Activated gamma-delta T cell treated with Interleukin-2 at 50 U/mL for 16 hours (primary cell): ENCODE measurements around the gene LCN15.
"Not testable (repeated sequence)": the region's sequence is repeated elsewhere in the genome, so short reads cannot be mapped to it uniquely, and the experiment has no call there.

Experiments used
- DNase-seq: peaks from one replicate; pipeline ENCODE4 v3.0.0-alpha.2; 2020

LCN15 gene

DNA sequence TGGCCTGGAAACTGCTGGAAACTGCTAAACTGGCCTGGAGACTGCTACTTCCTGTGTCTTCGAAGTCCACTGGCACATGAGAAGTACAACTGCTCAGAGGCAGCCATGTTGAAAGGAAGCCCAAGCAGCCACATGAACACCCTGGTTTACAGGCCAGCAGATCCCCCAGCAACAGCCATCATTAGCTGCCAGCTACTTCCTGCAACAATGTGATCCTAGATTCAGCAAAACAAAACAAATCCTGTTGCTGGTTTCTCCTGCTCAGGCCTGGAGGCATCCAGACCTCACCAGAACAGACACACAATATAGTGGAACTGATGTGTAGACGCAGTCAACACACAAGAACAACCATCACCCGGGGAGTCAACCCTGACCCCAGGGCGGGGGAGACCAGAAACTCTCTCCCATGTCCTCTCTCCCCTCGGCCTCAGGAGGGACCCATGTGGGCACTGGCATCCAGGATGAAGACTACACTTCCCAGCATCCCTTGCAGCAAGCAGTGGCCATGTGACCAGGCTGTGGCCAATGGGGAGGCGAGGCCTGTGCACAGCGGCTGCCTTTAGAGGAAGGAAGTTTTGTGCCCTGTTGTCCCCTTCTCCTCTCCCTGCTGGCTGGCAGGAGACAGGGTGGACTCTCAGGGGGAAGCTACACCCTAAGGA, 9.2 kb upstream of the LCN15 start:
- DNase-seq = no peak

DNA sequence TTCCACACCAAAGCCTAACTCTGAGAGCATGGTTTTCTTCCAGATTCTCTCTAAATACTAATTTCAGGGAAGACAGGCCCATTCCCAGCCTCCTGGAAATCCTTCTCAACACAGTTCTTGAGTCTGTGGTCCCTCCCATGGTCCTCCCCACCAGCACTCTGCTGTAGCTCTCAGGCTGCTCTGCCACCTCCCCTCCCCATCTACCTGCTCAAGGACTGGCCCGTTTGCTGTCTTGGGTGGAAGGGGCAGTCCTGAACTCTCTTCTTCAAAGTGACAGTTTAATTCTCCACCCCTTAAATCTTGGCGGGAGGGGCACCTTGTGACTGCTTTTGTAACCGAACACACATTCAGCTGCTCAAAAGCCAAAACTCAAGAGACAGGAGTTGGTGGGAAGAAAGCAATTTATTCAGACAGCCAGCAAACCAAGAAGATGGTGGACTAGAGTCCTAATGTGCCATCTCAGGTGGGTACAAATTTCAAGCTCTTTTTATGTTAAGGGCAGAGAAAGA, 7.6 kb upstream of the LCN15 start:
- DNase-seq = no peak

DNA sequence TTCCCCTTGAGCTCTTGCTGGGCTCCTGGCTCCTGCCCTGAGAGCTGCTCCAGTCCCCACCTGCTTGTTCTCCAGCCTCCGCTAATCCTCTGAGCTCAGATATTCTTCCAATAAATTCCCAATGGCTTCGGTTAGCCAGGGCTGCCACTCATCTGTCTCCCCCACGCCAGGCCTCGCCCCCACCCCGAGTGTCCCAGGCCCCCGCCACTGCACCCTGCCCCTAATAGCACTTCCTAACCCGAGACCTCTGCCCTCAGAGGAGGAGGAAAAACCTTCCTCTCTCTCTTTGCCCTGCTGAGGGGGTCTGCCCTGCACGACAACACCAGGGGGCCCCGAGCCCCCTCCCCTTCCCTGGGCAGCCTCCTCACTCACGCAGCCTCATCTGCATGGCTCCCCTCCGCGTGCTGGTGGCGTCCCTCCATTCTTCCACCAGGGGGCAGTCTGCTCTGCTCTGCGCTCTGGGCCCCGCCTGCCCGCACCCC, 5.4 kb upstream of the LCN15 start:
- peak; percentile 39 for DNase-seq

DNA sequence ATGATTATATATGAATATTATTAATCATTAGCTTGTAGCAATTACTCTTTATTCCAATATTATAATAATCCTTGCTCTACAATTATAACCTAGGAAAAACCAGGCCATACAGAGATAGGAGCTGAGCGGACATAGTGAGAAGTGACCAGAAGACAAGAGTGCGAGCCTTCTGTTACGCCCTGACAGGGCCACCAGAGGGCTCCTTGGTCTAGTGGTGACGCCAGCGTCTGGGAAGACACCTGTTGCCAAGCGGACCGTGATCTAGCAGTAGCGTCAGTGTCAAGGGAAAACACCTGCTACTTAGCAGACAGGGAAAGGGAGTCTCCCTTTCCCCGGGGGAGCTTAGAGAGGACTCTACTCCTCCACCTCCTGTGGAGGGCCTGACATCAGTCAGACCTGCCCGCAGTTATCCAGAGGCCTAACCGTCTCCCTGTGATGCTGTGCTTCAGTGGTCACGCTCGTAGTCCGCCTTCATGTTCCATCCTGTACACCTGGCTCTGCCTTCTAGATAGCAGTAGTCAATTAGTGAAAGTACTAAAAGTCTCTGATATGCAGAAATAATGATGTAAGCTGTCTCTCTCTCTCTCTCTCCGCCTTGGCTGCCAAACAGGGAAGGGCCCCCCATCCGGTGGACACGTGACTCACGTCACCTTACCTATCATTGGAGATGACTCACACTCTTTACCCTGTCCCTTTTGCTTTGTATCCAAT, 2.2 kb upstream of the LCN15 start:
- not testable (repeated sequence) for DNase-seq

DNA sequence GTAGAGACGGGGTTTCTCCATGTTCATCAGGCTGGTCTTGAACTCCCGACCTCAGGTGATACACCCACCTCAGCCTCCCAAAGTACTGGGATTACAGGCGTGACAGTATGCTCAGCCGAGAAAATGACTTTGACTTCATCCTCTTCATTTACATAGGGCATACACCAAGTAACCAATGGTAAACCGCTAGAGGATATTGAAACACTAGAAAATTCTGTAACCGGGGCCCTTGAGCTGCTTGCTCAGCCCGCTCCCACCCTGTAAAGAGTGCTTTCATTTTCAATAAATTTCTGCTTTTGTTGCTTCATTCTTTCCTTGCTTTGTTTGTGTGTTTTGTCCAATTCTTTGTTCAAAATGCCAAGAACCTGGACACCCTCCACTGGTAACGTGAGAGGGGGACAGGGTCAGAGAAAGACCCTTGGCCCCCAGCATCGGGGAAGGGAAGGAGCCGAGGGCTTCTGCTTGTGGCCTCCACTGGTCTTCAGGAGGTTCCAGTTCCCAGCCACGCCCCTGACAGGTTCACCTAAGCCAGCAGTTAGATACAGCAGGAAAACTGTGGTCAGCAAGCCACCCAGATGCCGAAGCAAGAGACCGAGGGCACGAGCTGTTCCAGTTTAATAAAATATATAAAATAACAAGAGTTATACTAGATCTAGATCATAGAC, 1.6 kb upstream of the LCN15 start:
- not testable (repeated sequence) for DNase-seq

DNA sequence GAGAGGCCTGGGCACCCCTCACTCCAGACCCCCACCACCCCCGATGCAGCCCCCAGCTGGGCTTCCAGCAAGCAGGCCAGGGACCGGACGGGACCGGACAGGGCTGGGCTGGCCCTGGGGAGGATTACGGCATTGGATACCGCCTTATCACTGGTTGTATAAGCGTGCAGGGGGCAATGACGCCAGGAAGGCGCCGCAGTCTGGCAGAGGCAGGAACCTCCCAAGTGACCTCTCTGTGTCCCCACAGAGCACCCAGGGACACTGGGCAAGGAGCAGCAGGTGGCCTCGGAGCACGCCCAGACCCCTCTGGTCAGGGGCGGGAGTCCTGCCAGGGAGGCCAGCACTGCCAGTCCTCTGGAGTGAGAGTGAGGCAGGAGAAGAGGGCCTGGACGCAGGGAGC, 723 bp upstream of the LCN15 start:
- no peak for DNase-seq

DNA sequence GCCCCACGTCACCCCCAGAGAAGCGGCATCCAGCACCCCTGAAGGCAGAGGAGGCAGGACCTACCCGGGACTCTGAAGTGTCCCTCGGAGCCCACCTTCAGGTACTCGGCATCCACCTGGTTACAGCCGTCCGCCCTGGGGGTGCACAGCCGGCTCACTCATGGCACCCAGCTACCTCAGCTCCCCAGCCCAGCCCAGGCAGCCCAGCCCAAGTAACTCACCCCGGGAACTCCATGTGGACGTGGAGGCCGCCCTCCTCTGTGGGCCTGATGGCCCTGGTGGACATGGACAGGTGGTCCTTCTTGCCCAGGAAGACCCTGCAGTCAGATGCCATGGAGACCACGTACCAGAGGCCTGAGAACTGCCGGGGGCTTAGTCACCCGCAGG, 676 bp downstream of the LCN15 start:
- no peak for DNase-seq

DNA sequence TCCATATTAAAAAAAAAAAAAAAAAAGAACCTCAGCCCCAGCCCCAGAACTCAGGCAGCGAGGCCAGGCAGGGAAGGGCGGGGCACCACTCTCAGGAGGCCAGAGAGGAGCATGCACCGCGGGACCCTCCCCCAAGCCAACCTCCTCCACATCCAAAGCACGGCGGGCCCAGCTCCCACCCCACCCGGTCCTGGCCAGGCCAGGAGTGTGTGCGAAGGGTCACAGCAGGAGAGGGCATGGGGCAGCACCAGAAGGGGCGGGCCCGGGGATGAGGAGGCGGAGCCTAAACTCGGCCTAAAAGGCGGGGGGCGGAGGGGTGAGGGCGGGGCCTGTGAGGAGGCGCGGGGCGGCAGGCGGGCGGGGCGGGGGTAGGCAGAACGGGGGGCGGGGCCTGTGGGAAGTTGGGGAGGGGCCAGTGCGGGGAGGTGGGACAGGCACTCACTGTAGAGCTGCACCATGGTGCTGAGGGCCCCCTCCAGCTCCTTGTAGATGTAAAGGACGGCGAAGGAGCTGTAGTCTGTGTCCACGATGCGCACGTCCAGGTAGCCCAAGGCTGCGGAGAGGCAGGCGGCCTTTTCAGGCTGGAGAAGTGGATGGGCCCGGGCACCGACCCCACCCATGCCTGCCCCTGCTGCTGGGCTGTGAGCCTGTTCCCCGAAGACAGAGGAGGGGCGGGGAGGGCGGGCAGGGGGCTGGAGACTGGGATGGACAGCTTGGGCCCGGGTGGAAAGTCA, 1.2 kb downstream of the LCN15 start:
- DNase-seq = no peak

DNA sequence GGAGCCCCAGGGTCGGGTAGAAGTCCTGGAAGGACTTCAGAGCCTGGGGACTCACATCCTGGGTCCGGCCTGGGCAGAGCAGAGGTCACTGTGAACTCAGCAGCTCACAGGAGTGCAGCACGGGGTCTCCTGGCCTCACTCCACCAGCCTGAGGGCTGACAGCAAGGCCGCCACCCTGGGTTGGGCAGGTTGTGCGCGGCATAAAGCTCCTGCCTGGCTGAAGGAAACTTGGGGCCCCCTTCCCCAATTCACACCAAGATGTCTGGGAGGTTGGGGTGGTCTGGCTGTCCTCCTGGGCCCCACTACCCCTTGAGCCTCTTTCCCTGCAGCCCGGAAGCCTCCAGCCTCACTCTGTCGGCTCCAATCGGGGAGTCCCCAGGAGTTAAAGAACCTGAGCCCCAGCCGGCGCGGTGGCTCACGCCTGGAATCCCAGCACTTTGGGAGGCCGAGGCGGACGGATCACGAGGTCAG, 2.1 kb downstream of the LCN15 start:
- no peak for DNase-seq

DNA sequence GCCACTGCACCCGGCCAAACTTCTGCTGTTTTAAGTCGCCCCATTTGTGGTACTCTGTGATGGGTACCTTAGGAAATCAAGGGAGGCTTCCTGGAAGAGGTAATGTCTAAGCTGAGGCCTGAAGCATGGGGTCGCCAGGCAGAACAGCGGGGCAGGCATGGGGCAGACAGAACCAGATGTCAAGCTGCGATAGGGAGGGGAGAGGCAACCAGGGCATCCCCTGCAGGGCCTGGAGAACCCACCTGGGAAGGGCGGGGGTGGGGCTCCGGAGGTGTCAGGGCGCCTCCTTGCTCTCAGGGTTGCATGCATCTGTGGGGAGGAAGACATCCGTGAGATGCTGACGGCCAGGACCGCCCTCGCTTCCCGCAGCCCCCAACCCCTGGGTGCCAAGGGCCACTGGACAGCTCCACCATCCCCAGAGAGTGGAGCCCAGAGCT, 2.8 kb downstream of the LCN15 start:
- DNase-seq = no peak

DNA sequence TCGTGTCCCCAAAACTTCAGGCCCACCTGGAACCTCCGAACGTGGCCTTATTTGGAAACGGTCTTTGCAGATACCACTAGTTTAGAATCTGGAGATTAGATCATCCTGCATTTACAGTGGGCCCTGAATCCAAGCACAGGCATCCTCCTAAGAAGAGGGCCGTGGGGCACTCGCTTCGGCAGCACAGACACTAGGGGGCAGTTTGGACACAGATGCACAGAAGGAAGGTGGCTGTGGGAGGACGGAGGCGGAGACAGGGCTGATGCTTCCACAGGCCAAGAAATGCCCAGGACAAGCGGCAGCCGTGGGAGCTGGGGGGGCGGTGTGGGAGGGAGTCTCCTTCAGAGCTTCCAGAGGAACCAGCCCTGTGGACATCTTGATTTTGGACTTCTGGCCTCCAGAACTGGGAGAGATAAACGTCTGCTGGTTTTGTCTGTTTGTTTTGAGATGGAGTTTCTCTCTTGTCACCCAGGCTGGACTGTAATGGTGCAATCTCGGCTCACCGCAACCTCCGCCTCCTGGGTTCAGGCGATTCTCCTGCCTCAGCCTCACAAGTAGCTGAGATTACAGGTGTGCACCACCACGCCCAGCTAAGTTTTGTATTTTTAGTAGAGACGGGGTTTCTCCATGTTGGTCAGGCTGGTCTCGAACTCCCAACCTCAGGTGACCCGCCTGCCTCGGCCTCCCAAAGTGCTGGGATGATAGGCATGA, 3.3 kb downstream of the LCN15 start:
- DNase-seq = not testable (repeated sequence)

DNA sequence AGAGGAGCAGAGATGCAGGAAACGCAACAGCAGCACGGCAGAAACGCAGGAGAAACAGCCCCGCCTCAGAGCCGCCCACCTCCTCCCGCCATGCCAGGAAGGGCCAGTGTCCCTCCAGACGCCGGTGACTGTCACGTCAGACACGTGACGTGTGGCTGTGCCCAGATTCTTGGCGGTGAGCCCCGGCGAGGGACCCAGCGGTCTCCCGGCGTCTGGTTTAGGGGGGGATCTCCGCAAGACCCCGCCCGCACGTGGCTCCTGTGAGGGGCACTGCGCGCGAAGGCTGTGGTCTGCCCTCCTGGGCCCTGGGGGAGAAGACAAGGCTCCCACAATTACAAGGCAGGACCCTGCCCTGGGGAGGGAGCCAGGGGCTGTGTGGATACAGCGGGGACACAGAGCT, 3.9 kb downstream of the LCN15 start:
- no peak for DNase-seq

DNA sequence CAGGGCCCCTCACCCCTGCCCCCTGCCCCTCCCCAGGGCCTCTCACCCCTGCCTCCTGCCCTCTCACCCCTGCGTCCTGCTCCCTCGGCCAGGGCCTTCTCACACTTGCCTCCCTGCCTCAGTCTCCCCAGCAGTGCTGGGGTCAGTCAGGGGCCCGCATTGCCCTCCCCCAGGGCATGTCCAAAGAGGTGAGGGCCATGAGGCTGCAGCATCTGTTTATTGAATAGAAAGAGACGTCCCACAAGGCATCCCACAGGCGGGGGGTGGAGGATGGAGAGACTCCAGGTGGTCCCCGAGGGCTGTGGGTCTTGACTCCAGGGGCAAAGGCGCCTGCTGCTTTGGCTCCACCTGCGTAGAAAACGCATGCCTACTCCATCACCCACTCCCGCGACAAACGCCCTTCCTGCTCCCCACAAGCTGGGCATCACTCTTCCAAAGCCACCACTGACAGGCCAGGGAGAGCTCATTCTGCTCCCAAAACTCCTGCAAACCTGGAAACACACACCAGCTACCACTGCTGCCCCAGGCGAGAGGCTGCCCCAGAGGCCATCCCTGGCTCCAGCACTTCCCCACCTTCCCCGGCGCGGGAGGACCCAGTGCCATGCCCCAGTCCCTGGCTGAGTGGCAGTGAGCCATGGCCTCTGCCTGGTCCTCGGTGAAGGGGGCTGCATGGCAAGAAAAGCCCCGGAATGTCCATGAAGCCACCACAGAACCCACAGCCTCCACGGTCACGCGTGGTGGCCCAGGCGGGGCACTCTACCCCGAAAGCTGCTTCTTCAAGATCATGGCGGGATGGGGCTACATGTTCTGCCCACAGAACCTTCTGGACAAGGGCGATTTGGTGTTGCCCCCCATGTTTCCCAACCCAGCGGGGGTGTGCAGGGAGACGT, 4.6 kb downstream of the LCN15 start:
- no peak for DNase-seq

DNA sequence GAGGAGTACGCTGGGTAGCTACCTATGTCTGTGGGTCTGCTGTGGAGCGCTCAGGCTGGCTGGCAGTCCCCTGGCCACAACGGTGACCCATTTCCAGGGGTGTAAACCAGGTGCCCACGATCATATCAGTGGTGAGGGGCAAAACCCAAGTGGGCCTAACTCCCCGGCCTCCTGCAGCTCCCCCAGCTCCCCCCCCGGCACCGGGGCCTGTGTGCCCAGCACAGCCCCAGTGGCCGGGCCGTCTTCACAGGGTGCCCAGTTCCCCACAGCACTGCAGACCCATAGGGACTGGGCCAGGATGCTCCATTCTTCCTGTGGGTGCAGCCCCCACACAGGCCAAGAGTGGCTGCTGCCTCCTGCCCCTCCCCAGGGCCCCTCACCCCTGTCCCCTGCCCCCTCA, 5.3 kb downstream of the LCN15 start:
- DNase-seq = no peak

DNA sequence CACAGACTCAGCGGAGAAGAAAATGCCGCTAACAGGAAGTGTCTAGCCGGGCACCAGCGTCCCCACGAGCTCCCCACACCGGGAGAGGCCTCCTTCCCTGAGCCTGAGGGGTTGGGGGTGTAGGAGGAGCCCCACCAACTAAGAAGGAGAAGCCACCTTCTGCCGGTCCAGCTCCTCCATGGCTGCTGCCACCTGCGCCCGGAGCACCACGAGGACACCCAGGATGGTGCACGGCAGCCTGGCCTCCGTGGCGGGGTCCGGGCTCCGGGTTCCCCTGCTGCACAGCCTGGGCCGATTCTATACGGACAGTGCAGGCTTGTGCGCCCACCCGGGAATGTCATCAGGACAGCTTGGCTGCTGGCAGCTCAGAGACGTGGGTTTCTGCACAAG, 6.6 kb downstream of the LCN15 start:
- DNase-seq = no peak

DNA sequence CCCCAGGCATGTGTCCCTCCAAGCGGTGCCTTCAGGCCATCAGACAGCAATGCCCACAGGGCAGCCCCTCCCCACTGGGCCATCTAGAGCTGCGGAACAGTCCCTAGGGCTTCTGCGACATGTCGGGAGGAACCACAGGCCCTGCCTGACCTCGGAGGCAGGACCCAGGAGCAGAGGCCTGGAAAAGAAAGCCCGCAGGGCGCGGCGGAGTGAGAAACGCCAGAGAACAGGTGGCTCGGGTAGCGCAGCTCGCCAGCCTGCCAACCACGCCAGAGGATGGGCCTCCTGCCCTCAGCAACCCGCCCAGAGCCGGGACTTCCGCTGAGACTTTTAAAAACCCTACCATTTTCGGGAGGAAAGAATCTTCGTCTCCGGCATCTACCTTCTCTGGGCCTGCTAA, 7.0 kb downstream of the LCN15 start:
- no peak for DNase-seq

DNA sequence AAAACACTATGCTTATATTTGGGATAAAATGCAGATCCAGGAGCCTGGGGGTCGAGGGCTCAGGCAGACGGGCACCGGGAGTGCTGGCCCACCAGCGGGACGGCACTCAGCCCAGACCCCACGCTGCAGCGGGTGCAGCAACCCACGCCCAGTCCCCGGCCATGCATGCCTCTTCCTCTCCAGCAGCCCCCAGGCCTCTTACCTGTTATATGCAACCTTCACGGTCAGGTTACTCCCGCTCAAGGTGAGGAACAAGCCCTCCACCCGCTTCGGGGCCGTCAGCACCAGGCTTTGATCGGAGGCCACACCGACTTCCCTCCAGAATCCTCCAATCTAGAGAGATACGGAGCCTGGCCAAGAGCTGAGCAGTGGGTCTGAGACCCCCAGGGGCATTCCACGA, 7.5 kb downstream of the LCN15 start:
- DNase-seq = no peak

DNA sequence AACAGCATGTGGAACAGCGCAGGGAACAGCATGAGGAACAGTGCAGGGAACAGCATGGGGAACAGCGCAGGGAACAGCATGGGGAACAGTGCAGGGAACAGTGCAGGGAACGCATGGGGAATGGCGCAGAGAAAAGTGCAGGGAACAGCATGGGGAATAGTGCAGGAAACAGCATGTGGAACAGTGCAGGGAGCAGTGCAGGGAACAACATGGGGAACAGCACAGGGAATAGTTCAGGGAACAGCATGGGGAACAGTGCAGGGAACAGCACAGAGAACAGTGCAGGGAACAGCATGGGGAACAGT, 8.2 kb downstream of the LCN15 start:
- no peak for DNase-seq

DNA sequence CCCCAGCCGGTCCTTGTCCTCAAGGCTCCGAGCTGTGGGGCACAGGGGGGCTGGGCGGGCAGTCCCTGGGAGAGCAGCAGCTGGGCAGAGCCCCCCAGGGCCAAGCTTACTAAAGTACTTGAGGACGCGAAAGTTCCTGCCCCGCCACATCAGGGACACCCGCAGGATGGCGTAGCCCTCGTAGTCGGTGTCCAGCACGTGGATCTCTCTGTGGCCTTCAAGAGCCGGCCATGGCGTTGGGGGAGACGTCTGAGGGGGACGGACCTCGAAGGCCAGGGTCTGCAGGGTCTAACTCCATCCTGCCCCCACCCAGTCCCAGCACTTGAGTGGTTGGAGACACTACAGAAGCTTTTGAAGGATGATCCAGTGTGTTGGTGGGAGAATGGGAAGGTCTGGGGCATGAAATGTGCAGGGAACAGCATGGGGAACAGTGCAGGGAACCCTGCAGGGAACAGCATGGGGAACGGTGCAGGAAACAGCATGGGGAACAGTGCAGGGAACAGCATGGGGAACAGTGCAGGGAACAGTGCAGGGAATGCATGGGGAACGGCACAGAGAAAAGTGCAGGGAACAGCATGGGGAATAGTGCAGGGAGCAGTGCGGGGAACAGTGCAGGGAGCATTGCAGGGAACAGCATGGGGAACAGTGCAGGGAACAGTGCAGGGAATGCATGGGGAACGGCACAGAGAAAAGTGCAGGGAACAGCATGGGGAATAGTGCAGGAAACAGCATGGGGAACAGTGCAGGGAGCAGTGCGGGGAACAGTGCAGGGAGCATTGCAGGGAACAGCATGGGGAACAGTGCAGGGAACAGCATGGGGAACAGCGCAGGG, 8.8 kb downstream of the LCN15 start:
- DNase-seq = not testable (repeated sequence)

DNA sequence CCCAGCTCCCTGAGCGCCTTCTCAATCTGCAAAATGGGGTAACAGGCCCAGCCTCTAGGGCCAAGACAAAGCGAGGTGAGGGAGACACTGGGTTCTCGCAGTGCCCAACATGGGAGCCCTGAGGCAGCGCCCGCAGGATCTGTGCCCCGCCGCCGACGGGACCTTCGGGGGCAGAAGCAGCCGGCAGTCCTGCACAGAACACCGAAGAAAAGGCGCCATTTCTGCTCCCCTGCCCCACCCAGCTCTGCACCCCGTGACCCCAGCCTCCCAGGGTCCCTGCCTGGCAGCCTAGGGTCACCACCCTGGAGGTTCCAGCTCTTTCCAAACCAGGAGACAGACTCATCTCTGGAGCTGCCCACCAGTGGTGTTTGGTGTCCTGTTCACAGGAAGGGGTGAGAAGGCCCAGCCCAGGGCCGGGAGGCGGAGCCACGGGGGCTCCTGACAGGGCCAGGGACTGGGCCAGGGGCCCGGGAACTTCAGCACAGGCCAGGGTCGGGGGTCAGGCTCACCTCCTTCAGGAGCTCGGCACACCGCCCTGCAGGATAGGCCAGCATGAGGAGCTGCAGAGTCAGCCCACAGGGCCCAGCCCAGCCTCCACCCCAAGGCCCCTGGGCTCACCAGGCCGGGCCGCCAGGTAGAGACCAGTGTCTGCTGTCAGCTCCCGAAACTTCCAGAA, 9.6 kb downstream of the LCN15 start:
- no peak for DNase-seq
